ENCODE data around the gene CSNK1D.

GRCh38 chr17:82299452-82299851 lies 26.0 kb upstream of the CSNK1D start:
- TF ChIP-seq CTCF (conservative IDR thresholded peaks at IDR 0.05; ENCODE audit: low read depth in 2 of 2) (no peak), EZH2 (IDR thresholded peaks at IDR 0.05; ENCODE audit: low read depth, unreplicated experiment) (no peak), EZH2phosphoT487 (IDR thresholded peaks at IDR 0.05; ENCODE audit: unreplicated experiment) (no peak)
